Osteocyte (in vitro differentiated cells): Measurements from ENCODE around the gene GTF3A. TPM values are rescaled to one million over a fixed set of nuclear protein-coding genes. Genes with fewer than 3 reads are reported as not detected.
"Not testable (repeated sequence)": the region's sequence is repeated elsewhere in the genome, so short reads cannot be mapped to it uniquely, and the experiment has no call there.

Source experiments
- DNase-seq: peaks from one replicate; pipeline ENCODE4 v3.0.0; 2021; ENCODE audit warnings: mixed read lengths; ENCODE audit not compliant: unreplicated experiment; ENCODE audit errors: extremely low spot score
- H3K27ac Mint-ChIP-seq: one replicate; pipeline ENCODE4 v1.8.0; 2021; ENCODE audit warnings: mild to moderate bottlenecking, mixed read lengths; ENCODE audit not compliant: unreplicated experiment
- H3K27me3 Mint-ChIP-seq: one replicate; pipeline ENCODE4 v1.8.0; 2021; ENCODE audit warnings: mixed read lengths; ENCODE audit not compliant: unreplicated experiment
- H3K36me3 Mint-ChIP-seq: one replicate; pipeline ENCODE4 v1.8.0; 2021; ENCODE audit warnings: mixed read lengths; ENCODE audit not compliant: unreplicated experiment
- H3K4me1 Mint-ChIP-seq: one replicate; pipeline ENCODE4 v1.8.0; 2021; ENCODE audit warnings: mixed read lengths; ENCODE audit not compliant: unreplicated experiment
- H3K4me3 Mint-ChIP-seq: one replicate; pipeline ENCODE4 v1.8.0; 2021; ENCODE audit warnings: mild to moderate bottlenecking, moderate library complexity, mixed read lengths; ENCODE audit not compliant: unreplicated experiment
- H3K9me3 Mint-ChIP-seq: one replicate; pipeline ENCODE4 v1.8.0; 2021; ENCODE audit warnings: mixed read lengths; ENCODE audit not compliant: unreplicated experiment
- CTCF ChIP-seq: fragments of 200-600 bp; sonication (generic); IDR thresholded peaks from 2 replicates; pipeline ENCODE4 v1.5.0; 2021; ENCODE audit warnings: antibody characterized with exemption, mild to moderate bottlenecking, moderate library complexity
- total RNA-seq: library from RNA; stranded (reverse); gene quantifications from 2 replicates; pipeline ENCODE4 v1.2.1, GENCODE V29; 2021

The GTF3A gene
- total RNA-seq, 1 donor from 2014 or later = 67.0 TPM

- TF ChIP-seq CTCF = no peak
- no peak for DNase-seq
- Mint-ChIP-seq H3K4me3 (no peak overlapping the region), H3K27me3 (peaks cover 35% of the 10 kb centered on the region), H3K9me3 (no peaks in the 10 kb centered on the region), H3K36me3 (no peaks in the 10 kb centered on the region), H3K4me1 (peaks cover 6% of the 10 kb centered on the region), H3K27ac (no peak overlapping the region)
These were observed 26.1 kb upstream of the GTF3A start for GRCh38 chr13:27398360-27398759.

- H3K4me3 Mint-ChIP-seq, H3K27ac Mint-ChIP-seq, H3K9me3 Mint-ChIP-seq, DNase-seq, H3K36me3 Mint-ChIP-seq: not testable (repeated sequence)
- H3K27me3 Mint-ChIP-seq = peaks cover 21% of the 10 kb centered on the region
- H3K4me1 Mint-ChIP-seq = peaks cover 12% of the 10 kb centered on the region
These were observed 24.0 kb upstream of the GTF3A start for GRCh38 chr13:27400405-27400804.

GRCh38 chr13:27401210-27401609 lies 23.2 kb upstream of the GTF3A start:
- Mint-ChIP-seq H3K4me1 (peaks cover 12% of the 10 kb centered on the region), H3K27me3 (peaks cover 15% of the 10 kb centered on the region), H3K4me3 (no peak overlapping the region), H3K36me3 (no peaks in the 10 kb centered on the region), H3K27ac (no peak overlapping the region), H3K9me3 (no peaks in the 10 kb centered on the region)
- DNase-seq = no peak
- no peak for TF ChIP-seq CTCF

- H3K27me3 Mint-ChIP-seq = peaks cover 16% of the 10 kb centered on the region
- no peak for DNase-seq
- peak overlapping the region; percentile 23 for H3K27ac Mint-ChIP-seq
- peaks cover 12% of the 10 kb centered on the region for H3K4me1 Mint-ChIP-seq
- H3K9me3 Mint-ChIP-seq = no peaks in the 10 kb centered on the region
- TF ChIP-seq CTCF = no peak
- H3K4me3 Mint-ChIP-seq = no peak overlapping the region
- no peaks in the 10 kb centered on the region for H3K36me3 Mint-ChIP-seq
These were observed 21.2 kb upstream of the GTF3A start for GRCh38 chr13:27403203-27403678.

GRCh38 chr13:27403727-27404385 lies 20.6 kb upstream of the GTF3A start:
- no peaks in the 10 kb centered on the region for H3K9me3 Mint-ChIP-seq
- H3K36me3 Mint-ChIP-seq = no peaks in the 10 kb centered on the region
- peak overlapping the region; percentile 23 for H3K27ac Mint-ChIP-seq
- DNase-seq = no peak
- no peak for TF ChIP-seq CTCF
- peaks cover 21% of the 10 kb centered on the region for H3K27me3 Mint-ChIP-seq
- H3K4me3 Mint-ChIP-seq = no peak overlapping the region
- peaks cover 12% of the 10 kb centered on the region for H3K4me1 Mint-ChIP-seq
